Gastroesophageal sphincter (tissue), 4 donors: Measurements from ENCODE around the gene NFKBIZ. TPM values are rescaled to one million over a fixed set of nuclear protein-coding genes. Genes with fewer than 3 reads are reported as not detected.

Experiments
- ATAC-seq: fragments of 150-250 bp; one replicate; pipeline ENCODE4 v1.9.1; 2016; ENCODE audit warnings: mild to moderate bottlenecking, moderate library complexity
- H3K27ac ChIP-seq, 4 donors: fragments of 200-600 bp; sonication (generic) in 3 of 4; 1 replicate in 3 of 4; 2 replicates in 1 of 4; pipeline ENCODE4 v1.5.1; 2016 to 2019
- H3K27me3 ChIP-seq: fragments of 200-600 bp; sonication (generic); one replicate; pipeline ENCODE4 v1.5.1; 2019
- H3K36me3 ChIP-seq, 2 donors: fragments of 200-600 bp; sonication (generic); one replicate each; pipeline ENCODE4 v1.5.1; 2019; ENCODE audit warnings: control low read depth in 1 of 2
- H3K4me1 ChIP-seq, 3 donors: fragments of 200-600 bp; sonication (generic); 1 replicate in 2 of 3; 2 replicates in 1 of 3; pipeline ENCODE4 v1.5.1; 2016 to 2019; ENCODE audit warnings: control low read depth in 2 of 3
- H3K4me3 ChIP-seq, 2 donors: fragments of 200-600 bp; sonication (generic); one replicate each; pipeline ENCODE4 v1.5.1; 2019; ENCODE audit warnings: mild to moderate bottlenecking in 1 of 2, moderate library complexity in 1 of 2
- H3K9me3 ChIP-seq, 3 donors: fragments of 200-600 bp; sonication (generic); one replicate each; pipeline ENCODE4 v1.5.1; 2017 to 2019; ENCODE audit warnings: control low read depth in 2 of 3
- CTCF ChIP-seq, 4 experiments: fragments of 200-600 bp in 2 of 4; fragments of 450-650 bp in 2 of 4; sonication (generic) in 1 of 4; IDR thresholded peaks; one replicate each; pipeline ENCODE4 v1.5.1; 2017 to 2019; ENCODE audit warnings: antibody characterized with exemption in 4 of 4, mild to moderate bottlenecking in 2 of 4, moderate library complexity in 2 of 4
- EP300 ChIP-seq: sonication (generic); formaldehyde crosslinking; IDR thresholded peaks from one replicate; pipeline ENCODE4 v1.6.1; 2017; ENCODE audit warnings: antibody characterized with exemption, mild to moderate bottlenecking
- POLR2A ChIP-seq, 2 donors: fragments of 450-650 bp; IDR thresholded peaks; one replicate each; pipeline ENCODE4 v1.6.1; 2017; ENCODE audit warnings: antibody characterized with exemption in 2 of 2, mild to moderate bottlenecking in 2 of 2, moderate library complexity in 1 of 2
- POLR2AphosphoS5 ChIP-seq: sonication (generic); formaldehyde crosslinking; IDR thresholded peaks from one replicate; pipeline ENCODE4 v1.6.1; 2017; ENCODE audit warnings: antibody characterized with exemption
- WGBS, 2 donors: methylation state at CpG; one replicate each; pipeline ENCODE4 v1.1.5; 2018; ENCODE audit warnings: low coverage in 1 of 2; 5-methylcytosine and 5-hydroxymethylcytosine counted together
- total RNA-seq, 4 donors: library from RNA; depleted of rRNA; stranded (reverse); fragments of >200 nt; gene quantifications; one replicate each; pipeline ENCODE4 v1.1.0, GENCODE V29; 2016

NFKBIZ gene
- total RNA-seq, 4 donors from 2014 or later, result 27.3 to 87.0 (median 51.9) TPM

- ATAC-seq, result peak; percentile 90
- no peaks in the 10 kb centered on the region for H3K36me3 ChIP-seq
- peak overlapping the region; percentile 72 to 96 (median 90) for H3K27ac ChIP-seq
- peak overlapping the region; percentile 52 to 60 for H3K4me3 ChIP-seq
- H3K9me3 ChIP-seq, result no peaks in the 10 kb centered on the region
- H3K27me3 ChIP-seq, result no peaks in the 10 kb centered on the region
- peaks cover 12 to 58% (median 16%) of the 10 kb centered on the region in 3 donors for H3K4me1 ChIP-seq
- TF ChIP-seq POLR2A (IDR thresholded peaks at IDR 0.05), result no peak
- TF ChIP-seq CTCF (IDR thresholded peaks at IDR 0.05), result no peak
- TF ChIP-seq POLR2AphosphoS5, result peak; percentile 77
- WGBS, 2 donors, result 8 to 9% methylated on average over 5 to 9 of the region's 9 CpGs
Observed at GRCh38 chr3:101828691-101829436, 20.4 kb upstream of the NFKBIZ start.

GRCh38 chr3:101829437-101829830, 19.9 kb upstream of the NFKBIZ start:
- no peaks in the 10 kb centered on the region for H3K27me3 ChIP-seq
- TF ChIP-seq CTCF (IDR thresholded peaks at IDR 0.05) (no peak), POLR2AphosphoS5 (no peak), EP300 (no peak)
- WGBS, 2 donors, result 20 to 30% methylated on average over 1 to 2 of the region's 2 CpGs
- no peaks in the 10 kb centered on the region for H3K9me3 ChIP-seq
- ATAC-seq, result no peak
- peaks cover 12 to 64% (median 16%) of the 10 kb centered on the region in 3 donors for H3K4me1 ChIP-seq
- peak overlapping the region; percentile 52 to 60 for H3K4me3 ChIP-seq
- H3K27ac ChIP-seq, result peak overlapping the region; percentile 72 to 96 (median 90)
- H3K36me3 ChIP-seq, result no peaks in the 10 kb centered on the region

GRCh38 chr3:101829874-101830273, 19.4 kb upstream of the NFKBIZ start:
- WGBS, 2 donors, result 34 to 43% methylated on average over 2 of the region's 2 CpGs
- no peaks in the 10 kb centered on the region for H3K9me3 ChIP-seq
- peak overlapping the region; percentile 72 to 96 (median 90) for H3K27ac ChIP-seq
- H3K4me3 ChIP-seq, result peak overlapping the region; percentile 52 to 60
- no peaks in the 10 kb centered on the region for H3K36me3 ChIP-seq
- H3K27me3 ChIP-seq, result no peaks in the 10 kb centered on the region
- peaks cover 12 to 65% (median 16%) of the 10 kb centered on the region in 3 donors for H3K4me1 ChIP-seq
- no peak for ATAC-seq
- TF ChIP-seq POLR2AphosphoS5, result no peak
- no peak for TF ChIP-seq EP300
- TF ChIP-seq POLR2A (IDR thresholded peaks at IDR 0.05), result no peak
- TF ChIP-seq CTCF (IDR thresholded peaks at IDR 0.05), result no peak

GRCh38 chr3:101833446-101833974, 15.8 kb upstream of the NFKBIZ start:
- Histone ChIP-seq H3K4me1 (peaks cover 8 to 72% (median 22%) of the 10 kb centered on the region in 3 donors), H3K4me3 (no peak overlapping the region), H3K36me3 (no peaks in the 10 kb centered on the region), H3K27ac (no peak overlapping the region), H3K27me3 (no peaks in the 10 kb centered on the region), H3K9me3 (no peaks in the 10 kb centered on the region)
- no peak for TF ChIP-seq CTCF (IDR thresholded peaks at IDR 0.05)
- no peak for TF ChIP-seq POLR2A (IDR thresholded peaks at IDR 0.05)
- TF ChIP-seq EP300, result no peak
- no peak for TF ChIP-seq POLR2AphosphoS5
- WGBS, 2 donors, result 50 to 96% methylated on average over 1 to 2 of the region's 2 CpGs
- no peak for ATAC-seq

- H3K4me1 ChIP-seq, result peaks cover 0 to 60% (median 18%) of the 10 kb centered on the region in 3 donors
- no peak for ATAC-seq
- peak overlapping the region in 2 of 4 donors; percentile 57 to 63 for H3K27ac ChIP-seq
- no peaks in the 10 kb centered on the region for H3K27me3 ChIP-seq
- H3K36me3 ChIP-seq, result no peaks in the 10 kb centered on the region
- H3K9me3 ChIP-seq, result no peaks in the 10 kb centered on the region
- no peak for TF ChIP-seq POLR2A (IDR thresholded peaks at IDR 0.05)
- TF ChIP-seq CTCF (IDR thresholded peaks at IDR 0.05), result no peak
- TF ChIP-seq POLR2AphosphoS5, result no peak
- no peak for TF ChIP-seq EP300
- WGBS, 2 donors, result 95 to 96% methylated on average over 2 of the region's 2 CpGs
- H3K4me3 ChIP-seq, result no peak overlapping the region
Observed at GRCh38 chr3:101835676-101836075, 13.6 kb upstream of the NFKBIZ start.
